HEK293T (cell line): ENCODE measurements around the gene MFSD12.

Source experiments
- ARNT ChIP-seq: fragments of 450-650 bp; IDR thresholded peaks from 2 replicates; pipeline ENCODE4 v1.6.1; 2017; ENCODE audit warnings: mild to moderate bottlenecking
- ELF4 ChIP-seq: fragments of 450-650 bp; IDR thresholded peaks from 2 replicates; pipeline ENCODE4 v1.6.1; 2017; ENCODE audit warnings: antibody characterized with exemption
- FOXM1 ChIP-seq: fragments of 450-650 bp; IDR thresholded peaks from 2 replicates; pipeline ENCODE4 v1.6.1; 2017; ENCODE audit warnings: mild to moderate bottlenecking, borderline replicate concordance

GRCh38 chr19:3549816-3550215, 7.6 kb downstream of the MFSD12 start:
- TF ChIP-seq ELF4 (no peak), ARNT (no peak), FOXM1 (no peak)
